NB4 (cell line): ENCODE results near the gene SMARCA4.

Source experiments
- POLR2A ChIP-seq: IDR thresholded peaks from 2 replicates; pipeline ENCODE4 v1.6.1; 2011; ENCODE audit warnings: mild to moderate bottlenecking; ENCODE audit not compliant: insufficient read length; ENCODE audit errors: extremely low read depth
- TF ChIP-seq, protein P1 (sequence below): IDR thresholded peaks from one replicate; pipeline ENCODE4 v1.5.1; 2012; ENCODE audit warnings: low read depth, low read length

DNA sequence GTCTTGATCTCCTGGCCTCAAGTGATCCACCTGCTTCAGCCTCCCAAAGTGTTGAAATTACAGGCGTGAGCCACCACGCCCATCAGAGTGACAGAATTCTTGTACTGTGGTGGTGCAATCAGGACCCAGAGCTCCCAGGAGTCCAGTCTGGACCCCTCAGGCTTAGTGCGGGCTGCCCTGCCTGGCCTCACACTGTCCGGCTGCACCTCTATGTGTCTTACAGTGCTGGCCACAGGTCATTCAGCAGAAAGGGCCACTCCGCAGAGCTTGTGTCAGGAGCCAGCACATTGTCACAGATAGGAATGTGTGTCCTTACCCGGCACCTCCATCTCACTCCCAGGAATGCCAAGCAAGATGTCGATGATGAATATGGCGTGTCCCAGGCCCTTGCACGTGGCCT, 49.2 kb downstream of the SMARCA4 start:
- TF ChIP-seq, protein P1, sequence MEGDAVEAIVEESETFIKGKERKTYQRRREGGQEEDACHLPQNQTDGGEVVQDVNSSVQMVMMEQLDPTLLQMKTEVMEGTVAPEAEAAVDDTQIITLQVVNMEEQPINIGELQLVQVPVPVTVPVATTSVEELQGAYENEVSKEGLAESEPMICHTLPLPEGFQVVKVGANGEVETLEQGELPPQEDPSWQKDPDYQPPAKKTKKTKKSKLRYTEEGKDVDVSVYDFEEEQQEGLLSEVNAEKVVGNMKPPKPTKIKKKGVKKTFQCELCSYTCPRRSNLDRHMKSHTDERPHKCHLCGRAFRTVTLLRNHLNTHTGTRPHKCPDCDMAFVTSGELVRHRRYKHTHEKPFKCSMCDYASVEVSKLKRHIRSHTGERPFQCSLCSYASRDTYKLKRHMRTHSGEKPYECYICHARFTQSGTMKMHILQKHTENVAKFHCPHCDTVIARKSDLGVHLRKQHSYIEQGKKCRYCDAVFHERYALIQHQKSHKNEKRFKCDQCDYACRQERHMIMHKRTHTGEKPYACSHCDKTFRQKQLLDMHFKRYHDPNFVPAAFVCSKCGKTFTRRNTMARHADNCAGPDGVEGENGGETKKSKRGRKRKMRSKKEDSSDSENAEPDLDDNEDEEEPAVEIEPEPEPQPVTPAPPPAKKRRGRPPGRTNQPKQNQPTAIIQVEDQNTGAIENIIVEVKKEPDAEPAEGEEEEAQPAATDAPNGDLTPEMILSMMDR, result no peak
- TF ChIP-seq POLR2A, result no peak
